ENCODE data around the gene HS6ST1. TPM values are rescaled to one million over a fixed set of nuclear protein-coding genes. Genes with fewer than 3 reads are reported as not detected.

Gene HS6ST1
- total RNA-seq, 1 experiment from 2014 or later = 22.0 TPM

- Histone ChIP-seq H3K36me3 (ENCODE audit: control insufficient read depth, insufficient read depth, low read length) (no peaks in the 10 kb centered on the region), H3K4me3 (ENCODE audit: low read depth in 2 of 2, low read length in 2 of 2) (no peak overlapping the region), H3K9me3 (ENCODE audit: control insufficient read depth, insufficient read depth, low read depth, low read length) (no peaks in the 10 kb centered on the region), H3K4me1 (ENCODE audit: control insufficient read depth, insufficient read depth, low read length) (peaks cover 12% of the 10 kb centered on the region), H3K27me3 (ENCODE audit: control insufficient read depth, insufficient read depth, low read length) (no peaks in the 10 kb centered on the region), H3K27ac (ENCODE audit: low read length) (no peak overlapping the region)
- in situ Hi-C loops (cut with HindIII; ENCODE audit: low pct_unique_long_range_greater_than_20kb, low sequenced_read_pairs) = no loop called here
- ChIA-PET POLR2A (no interaction called here), CTCF (no interaction called here)
- BruUV-seq (replicated peaks) = no TSS peak
- no peak for ATAC-seq
- no peak for TF ChIP-seq SIN3A (IDR thresholded peaks at IDR 0.05; ENCODE audit: borderline replicate concordance, insufficient read depth, low read depth, low read length)
- TF ChIP-seq, protein P1, sequence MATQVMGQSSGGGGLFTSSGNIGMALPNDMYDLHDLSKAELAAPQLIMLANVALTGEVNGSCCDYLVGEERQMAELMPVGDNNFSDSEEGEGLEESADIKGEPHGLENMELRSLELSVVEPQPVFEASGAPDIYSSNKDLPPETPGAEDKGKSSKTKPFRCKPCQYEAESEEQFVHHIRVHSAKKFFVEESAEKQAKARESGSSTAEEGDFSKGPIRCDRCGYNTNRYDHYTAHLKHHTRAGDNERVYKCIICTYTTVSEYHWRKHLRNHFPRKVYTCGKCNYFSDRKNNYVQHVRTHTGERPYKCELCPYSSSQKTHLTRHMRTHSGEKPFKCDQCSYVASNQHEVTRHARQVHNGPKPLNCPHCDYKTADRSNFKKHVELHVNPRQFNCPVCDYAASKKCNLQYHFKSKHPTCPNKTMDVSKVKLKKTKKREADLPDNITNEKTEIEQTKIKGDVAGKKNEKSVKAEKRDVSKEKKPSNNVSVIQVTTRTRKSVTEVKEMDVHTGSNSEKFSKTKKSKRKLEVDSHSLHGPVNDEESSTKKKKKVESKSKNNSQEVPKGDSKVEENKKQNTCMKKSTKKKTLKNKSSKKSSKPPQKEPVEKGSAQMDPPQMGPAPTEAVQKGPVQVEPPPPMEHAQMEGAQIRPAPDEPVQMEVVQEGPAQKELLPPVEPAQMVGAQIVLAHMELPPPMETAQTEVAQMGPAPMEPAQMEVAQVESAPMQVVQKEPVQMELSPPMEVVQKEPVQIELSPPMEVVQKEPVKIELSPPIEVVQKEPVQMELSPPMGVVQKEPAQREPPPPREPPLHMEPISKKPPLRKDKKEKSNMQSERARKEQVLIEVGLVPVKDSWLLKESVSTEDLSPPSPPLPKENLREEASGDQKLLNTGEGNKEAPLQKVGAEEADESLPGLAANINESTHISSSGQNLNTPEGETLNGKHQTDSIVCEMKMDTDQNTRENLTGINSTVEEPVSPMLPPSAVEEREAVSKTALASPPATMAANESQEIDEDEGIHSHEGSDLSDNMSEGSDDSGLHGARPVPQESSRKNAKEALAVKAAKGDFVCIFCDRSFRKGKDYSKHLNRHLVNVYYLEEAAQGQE (IDR thresholded peaks at IDR 0.05; ENCODE audit: insufficient read depth in 1 of 2, low read depth in 2 of 2, low read length in 1 of 2) = no peak
- TF ChIP-seq CTCF (IDR thresholded peaks at IDR 0.05) = no peak
- no peak for TF ChIP-seq POLR2AphosphoS5 (IDR thresholded peaks at IDR 0.05; ENCODE audit: low read depth, low read length)
- TF ChIP-seq TCF7L2 (IDR thresholded peaks at IDR 0.05; ENCODE audit: low read depth, low read length) = no peak
- no peak for DNase-seq (ENCODE audit: low read depth, low spot score)
- intact Hi-C loops (cut with micrococcal nuclease; ENCODE audit: unreplicated experiment) = no loop called here
These were observed 25.4 kb upstream of the HS6ST1 start for GRCh38 chr2:128344101-128344500.

- CTCF ChIA-PET = no interaction called here
- in situ Hi-C loops (cut with HindIII; ENCODE audit: low pct_unique_long_range_greater_than_20kb, low sequenced_read_pairs) = no loop called here
- TF ChIP-seq TCF7L2 (IDR thresholded peaks at IDR 0.05; ENCODE audit: low read depth, low read length) (no peak), SIN3A (IDR thresholded peaks at IDR 0.05; ENCODE audit: borderline replicate concordance, insufficient read depth, low read depth, low read length) (no peak), POLR2AphosphoS5 (IDR thresholded peaks at IDR 0.05; ENCODE audit: low read depth, low read length) (no peak), CTCF (IDR thresholded peaks at IDR 0.05) (no peak)
- TF ChIP-seq, protein P1 (IDR thresholded peaks at IDR 0.05; ENCODE audit: insufficient read depth in 1 of 2, low read depth in 2 of 2, low read length in 1 of 2) = no peak
- H3K9me3 ChIP-seq (ENCODE audit: control insufficient read depth, insufficient read depth, low read depth, low read length) = no peaks in the 10 kb centered on the region
- BruUV-seq (replicated peaks) = no TSS peak
- ATAC-seq = no peak
- H3K36me3 ChIP-seq (ENCODE audit: control insufficient read depth, insufficient read depth, low read length) = no peaks in the 10 kb centered on the region
- intact Hi-C loops (cut with micrococcal nuclease; ENCODE audit: unreplicated experiment) = no loop called here
- H3K27ac ChIP-seq (ENCODE audit: low read length) = no peak overlapping the region
- H3K27me3 ChIP-seq (ENCODE audit: control insufficient read depth, insufficient read depth, low read length) = no peaks in the 10 kb centered on the region
- H3K4me1 ChIP-seq (ENCODE audit: control insufficient read depth, insufficient read depth, low read length) = peaks cover 8% of the 10 kb centered on the region
- DNase-seq (ENCODE audit: low read depth, low spot score) = no peak
- POLR2A ChIA-PET = no interaction called here
- no peak overlapping the region for H3K4me3 ChIP-seq (ENCODE audit: low read depth in 2 of 2, low read length in 2 of 2)
These were observed 24.8 kb upstream of the HS6ST1 start for GRCh38 chr2:128343459-128343858.

Data from Panc1 (cell line).